ENCODE results near the gene C11orf42.

C11orf42 gene, protein sequence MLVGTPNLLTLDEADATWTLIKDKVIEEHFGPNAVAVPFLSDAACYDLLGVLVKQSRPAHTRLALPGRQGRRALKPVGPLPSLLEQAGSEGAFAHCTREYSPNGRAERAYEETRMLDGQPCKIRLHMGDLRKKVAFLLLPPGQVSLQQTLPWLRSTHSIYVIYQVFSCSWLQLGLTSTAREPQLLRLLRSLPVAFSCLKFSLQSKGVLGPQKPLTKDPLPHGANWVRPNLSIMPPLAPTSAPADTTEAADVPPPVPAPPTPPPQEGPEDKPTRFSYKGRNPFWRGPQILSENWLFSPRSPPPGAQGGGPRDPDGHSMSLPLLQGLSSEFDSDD

GRCh38 chr11:6205366-6205765 lies at the start of gene C11orf42:
C11orf42 (plus strand) TSS chr11:6205557; CDS start chr11:6205616, 59 bp downstream.
- DNase-seq (ENCODE audit: low read depth in 2 of 2) = no peak

DNA sequence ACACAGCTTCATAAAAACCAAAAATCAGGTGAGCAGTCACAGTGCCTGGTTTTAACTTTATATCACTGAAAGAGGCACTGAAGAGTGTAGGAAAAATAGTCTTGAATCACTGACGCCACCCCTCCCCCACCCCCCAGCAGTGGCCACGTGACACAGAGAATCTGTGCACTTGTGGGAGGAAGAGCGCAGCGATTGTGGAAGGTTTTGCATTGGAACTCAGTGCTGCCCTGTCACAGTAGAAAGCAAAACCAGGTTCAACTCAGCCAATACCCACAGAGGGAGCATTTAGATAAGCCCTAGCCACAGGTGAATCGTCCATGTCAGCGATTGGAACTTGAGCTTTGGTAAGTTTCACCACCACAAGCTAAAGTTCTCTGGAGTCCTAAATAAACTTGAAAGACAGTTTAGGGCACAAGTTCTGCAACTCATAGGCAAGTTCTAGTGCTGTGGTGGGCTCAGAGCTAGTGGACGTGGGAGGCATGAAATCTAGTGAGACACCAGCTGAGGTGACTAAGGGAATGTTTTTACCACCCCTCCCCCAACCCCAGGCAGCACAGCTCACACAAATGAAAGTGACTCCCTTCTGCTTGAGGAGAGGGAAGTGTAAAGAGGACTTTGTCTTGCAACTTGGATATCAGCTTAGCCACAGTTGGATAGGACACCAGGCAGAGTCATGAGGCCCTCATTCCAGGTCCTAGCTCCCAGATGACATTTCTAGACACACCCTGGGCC lies 48.6 kb upstream of the C11orf42 start:
- no peak for DNase-seq (ENCODE audit: low read depth in 2 of 2)

- no peak for DNase-seq (ENCODE audit: low read depth in 2 of 2)
Measured at GRCh38 chr11:6170226-6170625, 35.1 kb upstream of the C11orf42 start, which contains the start of gene OR52B2. OR52B2 (minus strand) TSS chr11:6170326; CDS start chr11:6170326, 0 bp downstream.

GRCh38 chr11:6175440-6175839 lies 29.9 kb upstream of the C11orf42 start:
- DNase-seq (ENCODE audit: low read depth in 2 of 2) = no peak

DNA sequence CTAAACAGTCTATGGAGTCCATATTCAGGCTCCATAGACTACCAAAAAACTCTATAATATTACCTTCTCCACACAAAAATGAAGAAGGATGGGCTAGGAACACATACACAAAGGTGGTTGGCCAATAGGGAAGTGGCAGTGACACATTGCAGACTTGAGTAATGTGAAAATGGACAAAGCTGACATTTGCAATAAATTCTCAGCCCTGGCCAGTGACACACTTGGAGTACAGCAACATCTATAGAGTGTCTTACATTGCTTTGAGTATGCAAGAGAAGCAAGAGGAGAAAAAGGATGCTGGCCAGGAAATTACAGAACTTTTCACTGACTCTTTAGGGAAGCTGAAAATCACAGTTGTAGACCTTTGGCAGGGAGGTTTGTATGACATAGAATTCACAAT lies 13.6 kb upstream of the C11orf42 start:
- DNase-seq (ENCODE audit: low read depth in 2 of 2) = no peak

DNA sequence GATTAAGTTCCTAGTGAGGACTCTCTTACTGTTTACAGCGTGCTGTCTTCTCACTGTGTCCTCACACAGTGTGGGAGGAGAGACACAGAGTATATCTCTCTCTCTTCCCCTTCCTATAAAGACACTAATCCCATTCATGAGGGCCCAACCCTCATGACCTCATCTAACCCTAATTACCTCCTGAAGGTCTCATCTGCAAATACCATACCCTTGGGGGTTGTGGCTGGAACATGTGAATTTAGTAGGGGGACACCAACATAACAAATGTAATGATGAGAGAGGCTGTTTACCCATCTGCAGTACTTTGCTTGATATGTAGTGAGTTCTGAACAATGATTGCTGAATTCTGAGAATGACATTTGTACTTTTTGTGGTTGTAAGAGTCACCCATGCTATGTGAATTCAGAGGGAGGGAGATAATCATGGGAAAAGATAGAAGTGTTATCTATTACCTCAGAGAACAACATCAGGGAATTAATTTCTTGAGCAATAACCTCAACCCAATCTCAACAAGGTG lies 11.2 kb upstream of the C11orf42 start:
- DNase-seq (ENCODE audit: low read depth in 2 of 2) = no peak

GRCh38 chr11:6196396-6196795 lies 9.0 kb upstream of the C11orf42 start:
- no peak for DNase-seq (ENCODE audit: low read depth in 2 of 2)

- no peak for DNase-seq (ENCODE audit: low read depth in 2 of 2)
Measured at GRCh38 chr11:6197466-6198200, 7.7 kb upstream of the C11orf42 start.

DNA sequence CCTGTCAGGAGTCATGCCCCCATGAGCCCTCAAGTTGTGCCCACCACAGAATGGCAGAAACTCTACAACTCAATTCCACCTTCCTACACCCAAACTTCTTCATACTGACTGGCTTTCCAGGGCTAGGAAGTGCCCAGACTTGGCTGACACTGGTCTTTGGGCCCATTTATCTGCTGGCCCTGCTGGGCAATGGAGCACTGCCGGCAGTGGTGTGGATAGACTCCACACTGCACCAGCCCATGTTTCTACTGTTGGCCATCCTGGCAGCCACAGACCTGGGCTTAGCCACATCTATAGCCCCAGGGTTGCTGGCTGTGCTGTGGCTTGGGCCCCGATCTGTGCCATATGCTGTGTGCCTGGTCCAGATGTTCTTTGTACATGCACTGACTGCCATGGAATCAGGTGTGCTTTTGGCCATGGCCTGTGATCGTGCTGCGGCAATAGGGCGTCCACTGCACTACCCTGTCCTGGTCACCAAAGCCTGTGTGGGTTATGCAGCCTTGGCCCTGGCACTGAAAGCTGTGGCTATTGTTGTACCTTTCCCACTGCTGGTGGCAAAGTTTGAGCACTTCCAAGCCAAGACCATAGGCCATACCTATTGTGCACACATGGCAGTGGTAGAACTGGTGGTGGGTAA lies 6.1 kb upstream of the C11orf42 start, which contains the start of gene OR52W1:
OR52W1 (plus strand) TSS at position 51 of the 637 bp plus-strand sequence; CDS start at position 51, 0 bp downstream.
- DNase-seq (ENCODE audit: low read depth in 2 of 2) = no peak

DNA sequence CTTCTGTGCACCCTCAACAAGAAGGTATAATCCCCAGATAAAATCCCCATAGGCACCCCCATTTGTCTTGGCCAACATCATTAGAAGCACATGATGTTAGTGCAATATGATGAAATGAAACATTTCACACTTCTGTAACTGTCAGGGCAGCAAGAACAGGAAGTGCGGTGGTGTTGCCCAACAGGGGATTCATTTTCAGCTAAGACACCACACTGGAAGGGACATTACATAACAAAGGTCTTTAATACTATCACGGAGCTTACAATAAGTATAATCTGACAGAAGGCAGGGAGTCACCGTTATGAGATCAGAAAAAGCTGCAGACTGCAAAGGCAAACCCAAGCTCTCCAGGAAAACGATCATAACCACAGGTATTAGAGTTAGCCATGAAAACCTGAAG lies 4.4 kb upstream of the C11orf42 start:
- DNase-seq (ENCODE audit: low read depth in 2 of 2) = no peak

- DNase-seq (ENCODE audit: low read depth in 2 of 2) = no peak
Measured at GRCh38 chr11:6201481-6201880, 3.9 kb upstream of the C11orf42 start.

GRCh38 chr11:6202041-6202440 lies 3.3 kb upstream of the C11orf42 start:
- DNase-seq (ENCODE audit: low read depth in 2 of 2) = no peak

GRCh38 chr11:6203327-6203726 lies 2.0 kb upstream of the C11orf42 start:
- no peak for DNase-seq (ENCODE audit: low read depth in 2 of 2)

GRCh38 chr11:6204706-6205105 lies 651 bp upstream of the C11orf42 start:
- DNase-seq (ENCODE audit: low read depth in 2 of 2) = no peak

DNA sequence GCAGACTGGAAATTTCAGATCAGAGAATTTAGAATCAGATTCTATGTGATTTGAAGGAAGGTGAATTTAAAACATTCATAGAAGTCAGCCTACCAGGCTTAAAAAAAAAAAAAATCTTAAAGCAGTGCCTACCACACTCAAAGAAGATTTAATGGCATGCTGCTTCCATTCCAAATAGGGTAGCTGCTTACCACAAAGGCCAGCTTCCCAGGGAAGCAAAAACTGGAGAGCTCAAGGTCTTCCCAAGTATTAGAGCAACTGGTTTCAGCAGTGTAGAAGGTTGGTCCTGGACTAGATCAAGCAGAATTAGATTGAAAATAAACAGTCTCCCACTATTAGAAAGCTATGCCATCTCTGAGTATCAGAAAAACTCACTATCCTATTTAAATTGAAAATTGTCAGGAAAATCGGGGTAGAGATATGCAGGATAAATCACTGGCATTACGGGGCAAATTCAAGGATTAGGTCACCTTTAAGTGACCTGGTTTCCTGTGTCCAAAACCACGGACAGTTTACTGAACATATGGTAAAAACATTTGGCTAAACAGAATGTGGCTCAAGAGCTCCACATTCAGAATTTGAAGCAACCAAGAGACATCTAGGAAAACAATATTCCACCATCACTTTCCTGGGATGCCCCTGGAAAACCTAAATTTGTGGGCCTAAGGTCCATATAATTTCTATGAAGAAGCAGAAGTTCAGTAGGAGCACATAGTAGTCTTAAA lies 1.3 kb downstream of the C11orf42 start:
- DNase-seq (ENCODE audit: low read depth in 2 of 2) = no peak

DNA sequence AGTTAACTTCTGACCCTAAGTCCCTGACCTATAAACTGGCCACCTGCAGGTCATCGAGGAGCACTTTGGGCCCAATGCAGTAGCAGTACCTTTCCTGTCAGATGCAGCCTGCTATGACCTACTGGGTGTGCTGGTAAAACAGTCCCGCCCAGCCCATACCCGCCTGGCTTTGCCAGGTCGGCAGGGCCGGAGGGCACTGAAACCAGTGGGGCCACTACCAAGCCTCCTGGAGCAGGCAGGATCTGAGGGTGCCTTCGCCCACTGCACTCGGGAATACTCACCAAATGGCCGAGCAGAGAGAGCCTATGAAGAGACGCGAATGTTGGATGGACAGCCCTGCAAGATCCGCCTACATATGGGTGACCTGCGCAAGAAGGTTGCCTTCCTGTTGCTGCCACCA lies 4.4 kb downstream of the C11orf42 start:
- DNase-seq (ENCODE audit: low read depth in 2 of 2) = no peak

DNA sequence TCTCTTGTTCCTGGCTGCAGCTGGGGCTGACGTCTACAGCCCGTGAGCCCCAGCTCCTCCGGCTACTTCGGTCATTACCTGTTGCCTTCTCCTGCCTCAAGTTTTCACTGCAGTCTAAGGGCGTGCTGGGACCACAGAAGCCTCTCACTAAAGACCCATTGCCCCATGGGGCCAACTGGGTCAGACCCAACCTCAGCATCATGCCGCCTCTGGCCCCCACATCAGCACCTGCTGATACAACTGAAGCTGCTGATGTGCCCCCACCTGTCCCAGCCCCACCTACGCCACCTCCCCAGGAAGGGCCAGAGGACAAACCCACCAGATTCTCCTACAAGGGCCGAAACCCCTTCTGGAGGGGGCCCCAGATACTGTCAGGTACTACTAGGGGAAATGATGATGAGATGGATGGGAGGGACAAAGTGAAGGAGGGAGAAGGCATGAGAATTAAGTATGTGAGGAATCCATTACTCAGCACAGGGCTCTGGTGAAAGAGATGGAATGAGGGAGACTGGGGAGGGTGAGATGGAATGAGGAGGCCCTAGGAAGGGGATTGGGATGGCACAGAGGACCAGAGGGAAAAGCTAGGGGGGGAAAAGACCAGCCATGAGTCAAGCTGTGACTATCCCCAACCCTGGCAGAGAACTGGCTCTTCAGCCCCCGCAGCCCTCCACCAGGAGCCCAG lies 5.1 kb downstream of the C11orf42 start:
- no peak for DNase-seq (ENCODE audit: low read depth in 2 of 2)

DNA sequence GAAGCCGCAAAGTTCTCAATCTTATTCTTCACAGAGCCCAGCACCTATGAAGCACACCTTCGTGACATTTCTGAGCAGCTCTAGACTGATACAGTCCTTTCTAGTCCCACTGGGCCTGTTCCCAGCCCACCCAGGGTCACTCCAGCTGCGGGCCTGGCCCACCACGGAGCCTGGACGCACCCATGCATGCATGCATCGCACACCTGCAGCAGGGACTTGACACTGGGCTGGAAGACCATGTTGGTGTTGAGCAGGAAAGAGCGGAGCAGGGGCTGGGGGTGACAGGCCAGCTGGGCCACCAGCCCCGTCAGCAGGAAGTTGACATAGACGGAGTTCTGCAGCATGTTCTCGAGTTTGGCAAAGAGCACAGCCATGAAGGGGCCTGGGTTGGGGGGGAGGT lies 9.2 kb downstream of the C11orf42 start:
- no peak for DNase-seq (ENCODE audit: low read depth in 2 of 2)

GRCh38 chr11:6216501-6216900 lies 11.1 kb downstream of the C11orf42 start:
- DNase-seq (ENCODE audit: low read depth in 2 of 2) = no peak

- no peak for DNase-seq (ENCODE audit: low read depth in 2 of 2)
Measured at GRCh38 chr11:6217722-6218121, 12.4 kb downstream of the C11orf42 start.
